Measurements from ENCODE around the gene NES. TPM values are rescaled to one million over a fixed set of nuclear protein-coding genes. Genes with fewer than 3 reads are reported as not detected.

Gene NES
- polyA plus RNA-seq, 3 donors: not detected

DNA sequence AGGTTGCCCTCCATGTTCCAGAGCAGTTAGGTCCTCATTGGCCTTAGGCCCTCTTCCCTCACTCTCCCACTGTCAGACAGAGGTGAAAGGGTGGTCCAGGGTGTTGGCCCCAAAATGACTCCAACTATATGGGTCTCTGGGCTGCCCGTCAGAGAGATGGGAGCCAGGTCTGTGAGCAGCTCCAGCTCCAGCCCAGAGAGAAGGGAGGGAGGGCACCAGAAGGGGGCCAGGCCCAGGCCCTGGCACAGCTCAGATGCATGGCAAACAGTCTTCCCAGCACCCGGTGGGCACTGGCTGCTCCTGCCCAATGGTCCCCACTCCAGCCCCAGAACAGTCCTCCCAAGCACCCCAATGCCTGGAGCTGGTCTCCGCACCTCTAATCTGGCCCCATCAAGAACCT lies 33.1 kb downstream of the NES start:
- H3K4me1 ChIP-seq (ENCODE audit: control insufficient read depth in 1 of 2, insufficient read depth in 2 of 2, low read length in 2 of 2): peaks cover 0 to 4% of the 10 kb centered on the region in 2 donors
- peaks cover 0 to 12% (median 3%) of the 10 kb centered on the region in 7 donors for H3K9me3 Mint-ChIP-seq
- H3K36me3 ChIP-seq (replicated peaks in 1 of 2; ENCODE audit: control insufficient read depth in 1 of 2, insufficient read depth in 2 of 2, low read length in 2 of 2): no peaks in the 10 kb centered on the region
- H3K4me2 ChIP-seq (replicated peaks; ENCODE audit: extremely low read depth, low read length, poor library complexity, severe bottlenecking): no peak overlapping the region
- no peaks in the 10 kb centered on the region for H4K20me1 ChIP-seq (ENCODE audit: insufficient read depth, low read length)
- H3K27ac Mint-ChIP-seq: no peak overlapping the region
- H3K4me1 Mint-ChIP-seq: peaks cover 8% of the 10 kb centered on the region
- H3K27ac ChIP-seq (ENCODE audit: low read depth in 1 of 2, low read length in 2 of 2): no peak overlapping the region
- peak overlapping the region in 1 of 2 donors; percentile 68 for H3K4me3 Mint-ChIP-seq
- TF ChIP-seq, protein P1, sequence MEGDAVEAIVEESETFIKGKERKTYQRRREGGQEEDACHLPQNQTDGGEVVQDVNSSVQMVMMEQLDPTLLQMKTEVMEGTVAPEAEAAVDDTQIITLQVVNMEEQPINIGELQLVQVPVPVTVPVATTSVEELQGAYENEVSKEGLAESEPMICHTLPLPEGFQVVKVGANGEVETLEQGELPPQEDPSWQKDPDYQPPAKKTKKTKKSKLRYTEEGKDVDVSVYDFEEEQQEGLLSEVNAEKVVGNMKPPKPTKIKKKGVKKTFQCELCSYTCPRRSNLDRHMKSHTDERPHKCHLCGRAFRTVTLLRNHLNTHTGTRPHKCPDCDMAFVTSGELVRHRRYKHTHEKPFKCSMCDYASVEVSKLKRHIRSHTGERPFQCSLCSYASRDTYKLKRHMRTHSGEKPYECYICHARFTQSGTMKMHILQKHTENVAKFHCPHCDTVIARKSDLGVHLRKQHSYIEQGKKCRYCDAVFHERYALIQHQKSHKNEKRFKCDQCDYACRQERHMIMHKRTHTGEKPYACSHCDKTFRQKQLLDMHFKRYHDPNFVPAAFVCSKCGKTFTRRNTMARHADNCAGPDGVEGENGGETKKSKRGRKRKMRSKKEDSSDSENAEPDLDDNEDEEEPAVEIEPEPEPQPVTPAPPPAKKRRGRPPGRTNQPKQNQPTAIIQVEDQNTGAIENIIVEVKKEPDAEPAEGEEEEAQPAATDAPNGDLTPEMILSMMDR (IDR thresholded peaks at IDR 0.05): no peak
- H3K79me2 ChIP-seq (ENCODE audit: insufficient read depth, low read length): no peaks in the 10 kb centered on the region
- H3K27me3 Mint-ChIP-seq (ENCODE audit: low read depth in 3 of 3): peaks cover 87 to 98% (median 91%) of the 10 kb centered on the region in 3 donors
- no peak overlapping the region for H3K9ac ChIP-seq (ENCODE audit: insufficient read depth, low read length, poor library complexity, severe bottlenecking)
- no peak for DNase-seq
- H3K9me3 ChIP-seq (replicated peaks in 1 of 2; ENCODE audit: control insufficient read depth in 1 of 2, insufficient read depth in 1 of 2, low read length in 2 of 2): peaks cover 0 to 26% of the 10 kb centered on the region in 2 donors
- WGBS (ENCODE audit: insufficient coverage): 81% methylated on average over 3 of the region's 3 CpGs
- H2AFZ ChIP-seq (ENCODE audit: insufficient read depth, low read depth, low read length, poor library complexity, severe bottlenecking): no peak overlapping the region
- intact Hi-C loops (cut with micrococcal nuclease): no loop called here
- peaks cover 44 to 99% of the 10 kb centered on the region in 2 donors for H3K27me3 ChIP-seq (ENCODE audit: control insufficient read depth in 2 of 2, insufficient read depth in 2 of 2, low read length in 2 of 2)
- no peak overlapping the region for H3K4me3 ChIP-seq (replicated peaks in 1 of 3; ENCODE audit: low read depth in 2 of 3, low read length in 3 of 3)
- H3K36me3 Mint-ChIP-seq: peaks cover 3 to 4% of the 10 kb centered on the region in 2 donors

DNA sequence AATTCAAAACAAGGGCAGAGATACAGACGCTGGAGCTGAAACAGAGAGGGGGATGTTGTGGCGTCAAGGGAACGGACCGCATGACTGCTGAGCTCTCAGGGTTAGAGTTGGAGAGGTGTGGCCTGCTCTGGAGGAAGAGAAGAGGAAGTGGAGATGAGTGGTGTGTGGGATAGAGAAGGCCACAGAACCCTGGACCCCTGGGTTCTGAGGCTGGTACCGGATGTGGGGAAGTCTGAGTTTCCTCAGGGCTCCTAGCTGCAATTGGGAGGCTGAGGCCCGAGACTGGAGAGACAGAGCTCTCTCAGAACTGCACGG lies 33.5 kb downstream of the NES start:
- peaks cover 8% of the 10 kb centered on the region for H3K4me1 Mint-ChIP-seq
- peaks cover 88 to 99% (median 94%) of the 10 kb centered on the region in 3 donors for H3K27me3 Mint-ChIP-seq (ENCODE audit: low read depth in 3 of 3)
- Histone ChIP-seq H3K9ac (ENCODE audit: insufficient read depth, low read length, poor library complexity, severe bottlenecking) (no peak overlapping the region), H3K9me3 (replicated peaks in 1 of 2; ENCODE audit: control insufficient read depth in 1 of 2, insufficient read depth in 1 of 2, low read length in 2 of 2) (peaks cover 0 to 26% of the 10 kb centered on the region in 2 donors), H3K36me3 (replicated peaks in 1 of 2; ENCODE audit: control insufficient read depth in 1 of 2, insufficient read depth in 2 of 2, low read length in 2 of 2) (no peaks in the 10 kb centered on the region), H3K4me2 (replicated peaks; ENCODE audit: extremely low read depth, low read length, poor library complexity, severe bottlenecking) (no peak overlapping the region), H3K27me3 (ENCODE audit: control insufficient read depth in 2 of 2, insufficient read depth in 2 of 2, low read length in 2 of 2) (peaks cover 46 to 99% of the 10 kb centered on the region in 2 donors), H3K27ac (ENCODE audit: low read depth in 1 of 2, low read length in 2 of 2) (no peak overlapping the region), H4K20me1 (ENCODE audit: insufficient read depth, low read length) (no peaks in the 10 kb centered on the region), H3K4me3 (replicated peaks in 1 of 3; ENCODE audit: low read depth in 2 of 3, low read length in 3 of 3) (no peak overlapping the region), H3K4me1 (ENCODE audit: control insufficient read depth in 1 of 2, insufficient read depth in 2 of 2, low read length in 2 of 2) (peaks cover 0 to 4% of the 10 kb centered on the region in 2 donors), H2AFZ (ENCODE audit: insufficient read depth, low read depth, low read length, poor library complexity, severe bottlenecking) (no peak overlapping the region), H3K79me2 (ENCODE audit: insufficient read depth, low read length) (no peaks in the 10 kb centered on the region)
- intact Hi-C loops (cut with micrococcal nuclease): no loop called here
- DNase-seq: peak in 1 of 3 donors; percentile 41
- H3K27ac Mint-ChIP-seq: peak overlapping the region in 1 of 7 donors; percentile 41
- peaks cover 3 to 4% of the 10 kb centered on the region in 2 donors for H3K36me3 Mint-ChIP-seq
- peak overlapping the region in 1 of 2 donors; percentile 72 for H3K4me3 Mint-ChIP-seq
- TF ChIP-seq, protein P1 (IDR thresholded peaks at IDR 0.05): no peak
- WGBS (ENCODE audit: insufficient coverage): 2% methylated on average over 7 of the region's 7 CpGs
- H3K9me3 Mint-ChIP-seq: peaks cover 0 to 12% (median 3%) of the 10 kb centered on the region in 7 donors
